Fibroblast of skin of right biceps (primary cell): Measurements from ENCODE around the gene GMPR2.
"Not testable (repeated sequence)": the region's sequence is repeated elsewhere in the genome, so short reads cannot be mapped to it uniquely, and the experiment has no call there.

ENCODE experiments used
- DNase-seq: peaks from one replicate; pipeline ENCODE4 v3.0.0-alpha.2; 2013

GMPR2 gene

DNA sequence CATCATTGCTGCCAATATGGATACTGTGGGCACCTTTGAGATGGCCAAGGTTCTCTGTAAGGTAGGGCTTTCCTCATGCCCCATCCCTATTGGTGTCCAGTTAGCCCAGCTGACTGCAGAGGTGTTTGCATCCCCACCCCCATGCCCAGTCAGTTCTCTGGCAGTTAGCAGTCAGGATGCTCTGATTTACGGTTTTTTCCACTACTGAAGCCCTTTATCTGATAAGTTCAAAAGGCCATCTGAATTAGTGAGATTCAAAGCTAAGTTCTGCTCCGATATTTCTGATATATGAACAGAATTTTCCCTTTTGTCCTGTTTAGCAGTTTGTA, 773 bp downstream of the GMPR2 start:
- DNase-seq = no peak

DNA sequence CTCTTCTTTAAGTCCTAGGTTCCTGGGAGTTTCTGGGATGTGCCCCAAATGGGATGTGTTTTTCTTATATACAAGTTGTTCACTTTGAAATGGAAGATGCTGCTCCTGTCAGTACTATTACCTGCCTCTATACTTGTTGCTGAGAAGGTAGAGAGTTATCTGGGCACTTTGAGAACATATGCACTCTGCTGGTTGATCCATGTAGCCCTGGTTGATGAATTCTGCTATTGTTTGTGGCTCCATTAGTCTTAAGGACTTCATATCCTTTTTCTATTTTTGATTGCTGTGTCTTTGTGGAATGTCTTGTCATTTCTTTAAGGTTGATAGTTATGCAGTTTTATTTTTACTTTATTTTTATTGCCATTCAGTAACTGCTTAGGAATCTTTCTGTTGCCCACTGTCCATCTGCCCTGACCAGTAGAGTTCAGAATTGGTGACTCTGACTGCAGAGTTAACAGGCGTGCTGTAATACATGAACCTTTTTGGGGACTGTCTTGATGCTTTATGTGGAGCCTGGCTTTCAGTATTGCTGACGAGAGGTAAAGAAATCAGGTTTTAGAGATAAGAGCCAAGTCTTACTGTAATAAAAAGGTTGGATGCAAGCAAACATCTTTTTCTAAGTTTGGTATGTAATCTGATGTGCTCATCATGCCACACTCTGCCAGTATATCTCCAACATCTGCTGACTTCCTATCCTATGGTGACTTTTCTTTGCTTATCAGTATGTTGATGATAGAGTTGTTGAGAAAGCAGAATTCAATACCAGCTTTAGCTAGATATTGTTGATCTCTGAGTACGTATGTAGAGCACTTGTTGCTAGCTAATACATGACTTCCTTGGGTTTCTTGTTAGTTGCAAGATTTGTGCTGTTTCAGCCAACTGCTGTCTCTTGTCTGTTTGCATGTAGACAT, 1.6 kb downstream of the GMPR2 start:
- no peak for DNase-seq

DNA sequence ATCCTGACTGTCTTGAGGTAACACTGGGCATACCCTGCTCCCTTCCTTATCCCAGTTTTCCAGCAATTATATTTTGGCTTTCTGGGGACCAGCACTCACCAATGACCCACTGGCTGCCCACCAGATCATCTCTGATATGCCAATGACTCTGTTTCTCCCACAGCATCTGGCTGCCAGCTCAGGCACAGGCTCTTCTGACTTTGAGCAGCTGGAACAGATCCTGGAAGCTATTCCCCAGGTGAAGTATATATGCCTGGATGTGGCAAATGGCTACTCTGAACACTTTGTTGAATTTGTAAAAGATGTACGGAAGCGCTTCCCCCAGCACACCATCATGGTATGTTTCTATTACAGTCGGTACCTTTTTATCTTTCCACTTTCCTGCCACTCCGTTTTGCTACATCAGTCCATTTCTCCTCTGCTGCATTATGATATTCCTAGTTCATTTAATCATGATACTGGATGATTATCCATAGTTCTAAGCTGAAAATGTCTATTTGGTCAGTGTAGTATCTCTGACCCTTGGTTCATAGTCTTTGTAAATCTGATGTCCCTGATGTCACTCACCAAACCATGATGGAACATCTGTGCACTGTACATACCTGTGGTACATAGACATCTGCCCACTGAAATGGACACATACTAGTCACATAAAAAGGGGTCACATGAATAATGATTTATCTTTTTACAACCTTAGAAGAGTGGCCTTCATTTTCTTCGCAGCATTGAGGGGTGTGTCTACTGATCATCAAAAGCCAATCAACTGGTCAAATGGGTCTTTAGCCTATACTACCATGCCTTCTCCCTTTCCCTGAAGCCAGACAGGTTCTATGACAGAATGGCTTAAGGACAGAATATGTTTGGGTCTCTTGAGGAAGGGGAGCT, 3.3 kb downstream of the GMPR2 start:
- no peak for DNase-seq

DNA sequence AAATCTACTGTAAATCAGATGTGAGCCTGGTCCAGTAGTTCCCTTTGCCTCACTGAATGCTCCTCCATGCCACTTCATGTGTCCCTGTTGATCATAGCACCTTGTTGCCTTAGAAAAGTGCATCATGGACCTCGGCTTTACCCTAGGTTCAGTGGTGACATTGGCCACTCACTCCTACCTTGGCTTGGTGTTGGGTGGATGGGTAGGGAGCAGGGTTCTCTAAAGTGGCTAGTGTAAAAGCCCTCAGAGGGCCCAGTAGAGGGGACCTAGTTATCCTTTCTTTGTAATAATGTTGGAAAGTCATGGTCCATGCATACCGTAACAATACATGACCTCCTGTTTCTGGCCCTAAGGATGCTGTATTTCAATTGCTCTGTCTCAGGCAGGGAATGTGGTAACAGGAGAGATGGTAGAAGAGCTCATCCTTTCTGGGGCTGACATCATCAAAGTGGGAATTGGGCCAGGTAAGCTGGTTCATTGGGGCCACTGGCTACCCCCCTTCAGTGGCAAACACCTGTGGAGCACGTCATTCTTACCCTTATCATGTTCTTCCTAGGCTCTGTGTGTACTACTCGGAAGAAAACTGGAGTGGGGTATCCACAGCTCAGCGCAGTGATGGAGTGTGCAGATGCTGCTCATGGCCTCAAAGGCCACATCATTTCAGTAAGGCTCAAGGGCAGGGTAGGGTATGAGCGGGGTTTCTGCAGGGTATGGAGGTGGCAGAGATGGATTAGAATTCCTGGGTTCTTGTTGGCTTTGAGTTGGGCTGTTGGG, 4.1 kb downstream of the GMPR2 start:
- DNase-seq = no peak

DNA sequence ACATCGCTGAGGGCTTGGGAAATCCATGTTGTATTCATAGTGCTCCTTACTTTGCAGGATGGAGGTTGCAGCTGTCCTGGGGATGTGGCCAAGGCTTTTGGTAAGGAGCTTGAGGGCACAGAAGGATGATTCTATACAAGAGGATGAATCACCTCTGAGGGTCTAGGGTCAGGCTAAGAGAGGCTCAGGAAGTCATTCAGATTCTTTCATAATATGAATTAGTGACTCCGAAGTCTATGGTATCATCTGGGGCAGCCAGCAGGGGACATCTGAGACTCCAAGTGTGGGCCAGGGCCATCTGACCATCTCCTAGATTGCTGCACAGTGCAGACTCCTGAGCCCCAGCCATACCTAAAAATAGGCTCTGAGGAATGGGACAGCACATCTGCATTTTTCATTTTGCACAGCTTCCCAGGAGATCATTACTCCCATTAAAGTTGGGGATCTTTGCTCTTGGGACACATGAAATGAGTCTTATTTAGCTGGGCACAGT, 4.8 kb downstream of the GMPR2 start:
- no peak for DNase-seq

DNA sequence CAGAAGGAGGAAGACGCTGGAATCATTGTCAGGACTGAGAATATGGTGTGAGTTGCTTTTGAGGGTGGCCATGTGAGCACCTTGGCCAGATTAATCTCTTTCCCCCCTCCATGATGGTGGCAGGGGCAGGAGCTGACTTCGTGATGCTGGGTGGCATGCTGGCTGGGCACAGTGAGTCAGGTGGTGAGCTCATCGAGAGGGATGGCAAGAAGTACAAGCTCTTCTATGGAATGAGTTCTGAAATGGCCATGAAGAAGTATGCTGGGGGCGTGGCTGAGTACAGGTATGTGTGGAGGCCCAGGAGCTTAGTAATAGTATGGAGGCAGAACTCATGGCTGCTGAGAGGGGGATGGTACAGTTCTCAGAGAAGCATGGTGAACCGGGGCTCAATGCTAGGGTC, 5.4 kb downstream of the GMPR2 start:
- DNase-seq = no peak

DNA sequence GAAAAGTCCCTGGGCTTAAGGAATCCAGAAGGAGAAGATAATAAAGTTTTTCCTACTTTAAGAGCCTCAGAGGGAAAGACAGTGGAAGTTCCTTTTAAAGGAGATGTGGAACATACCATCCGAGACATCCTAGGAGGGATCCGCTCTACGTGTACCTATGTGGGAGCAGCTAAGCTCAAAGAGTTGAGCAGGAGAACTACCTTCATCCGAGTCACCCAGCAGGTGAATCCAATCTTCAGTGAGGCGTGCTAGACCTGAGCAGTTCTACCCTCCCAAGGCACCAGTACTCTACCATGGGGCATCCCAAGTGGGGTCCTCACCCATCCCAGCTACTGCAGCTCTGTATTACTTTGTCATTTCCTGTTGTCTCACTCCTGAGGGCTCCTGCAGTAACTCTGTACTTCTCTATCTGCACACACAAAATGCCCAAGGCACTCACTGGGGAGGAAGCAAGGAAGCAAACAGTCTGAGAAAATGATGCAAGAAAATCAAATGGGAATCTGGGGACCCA, 5.9 kb downstream of the GMPR2 start:
- no peak for DNase-seq

DNA sequence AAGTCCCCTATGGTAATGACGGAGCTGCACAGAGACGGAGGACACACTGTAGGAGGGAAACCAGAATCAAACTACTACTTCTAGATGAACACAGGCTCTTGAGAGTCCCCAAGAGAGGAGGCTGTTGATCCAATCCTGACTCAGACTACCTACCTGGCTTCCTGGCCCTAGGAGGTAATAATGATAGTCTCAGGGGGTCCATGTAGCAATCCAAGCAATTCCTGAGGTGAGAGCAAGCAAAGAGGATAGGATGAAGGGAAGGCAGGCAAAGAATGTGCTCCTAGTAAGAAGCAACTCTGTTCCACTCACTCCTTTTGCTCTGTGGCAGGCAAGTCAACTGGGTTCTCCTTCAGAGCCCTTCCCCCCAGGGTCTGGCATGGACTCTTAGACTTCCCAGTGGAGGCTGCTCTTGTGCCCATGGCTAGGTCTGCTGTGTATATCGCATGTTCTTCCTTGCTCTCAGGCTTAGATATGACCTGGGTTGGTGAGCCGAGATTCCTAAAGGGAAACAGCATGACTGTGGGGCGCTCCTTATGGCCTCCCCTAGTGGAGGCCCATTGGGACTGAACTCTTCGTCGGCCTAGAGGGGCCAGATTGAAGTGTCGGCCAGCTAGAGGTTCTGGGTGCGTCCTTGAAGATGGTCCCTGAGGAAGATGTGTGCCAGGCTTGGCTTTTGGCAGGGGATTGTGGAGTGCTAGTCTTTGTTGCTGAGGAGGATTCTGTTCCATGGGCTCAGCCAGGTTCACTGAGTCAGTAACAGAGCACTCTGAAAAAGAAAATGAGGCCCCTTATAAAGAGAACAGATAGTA, 7.6 kb downstream of the GMPR2 start:
- DNase-seq = no peak

DNA sequence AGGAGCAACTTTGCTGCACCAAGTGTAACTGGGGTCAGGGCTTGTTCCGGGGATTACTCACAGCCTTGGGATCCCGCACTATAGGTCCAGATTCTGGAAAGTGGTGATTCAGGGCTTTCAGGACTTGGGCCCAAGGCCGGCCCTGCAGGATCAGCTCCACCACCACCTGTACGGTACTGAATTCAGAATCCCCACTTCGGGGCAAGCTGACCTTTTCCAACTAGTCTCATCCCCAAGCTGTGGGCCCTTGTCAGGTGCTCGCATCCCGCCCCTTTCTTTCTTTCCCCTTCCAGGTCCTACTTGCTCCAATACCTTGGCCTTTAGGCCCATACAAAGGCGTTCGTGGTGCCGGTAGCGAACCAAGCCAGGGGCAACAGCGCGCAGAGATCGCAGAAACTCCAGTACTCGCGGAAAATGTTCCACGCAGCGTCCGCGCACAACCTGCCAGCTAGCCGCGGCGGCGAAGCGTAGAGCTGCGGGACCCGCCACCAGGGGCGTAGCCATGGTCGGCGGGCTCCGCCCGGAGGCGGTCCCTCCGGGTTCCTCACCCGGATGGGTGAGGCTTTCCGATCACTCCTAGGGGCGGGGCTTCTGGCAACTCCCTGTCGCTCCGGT, 9.2 kb downstream of the GMPR2 start:
- peak; percentile 92 for DNase-seq

DNA sequence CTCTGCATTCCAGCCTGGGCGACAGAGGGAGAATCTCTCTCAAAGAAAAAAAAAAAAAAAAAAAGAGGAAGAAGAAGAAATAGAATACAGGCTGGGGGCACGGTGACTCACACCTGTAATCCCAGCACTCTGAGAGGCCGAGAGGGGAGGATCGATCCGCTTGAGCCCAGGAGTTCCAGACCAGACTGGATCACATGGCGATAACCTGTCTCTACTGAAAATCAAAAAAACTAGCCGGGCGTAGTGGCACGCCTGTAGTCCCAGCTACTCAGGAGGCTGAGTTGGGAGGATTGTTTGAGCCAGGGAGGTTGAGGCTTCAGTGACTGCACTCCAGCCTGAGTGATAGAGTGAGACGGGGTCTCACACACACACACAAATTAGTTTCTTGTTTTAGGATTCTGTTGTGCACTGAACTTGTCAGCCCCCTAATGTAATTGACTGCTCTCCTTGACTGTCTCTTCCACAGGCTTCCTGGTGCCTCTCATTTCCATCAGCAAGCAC, 10.7 kb downstream of the GMPR2 start:
- peak; percentile 50 for DNase-seq

DNA sequence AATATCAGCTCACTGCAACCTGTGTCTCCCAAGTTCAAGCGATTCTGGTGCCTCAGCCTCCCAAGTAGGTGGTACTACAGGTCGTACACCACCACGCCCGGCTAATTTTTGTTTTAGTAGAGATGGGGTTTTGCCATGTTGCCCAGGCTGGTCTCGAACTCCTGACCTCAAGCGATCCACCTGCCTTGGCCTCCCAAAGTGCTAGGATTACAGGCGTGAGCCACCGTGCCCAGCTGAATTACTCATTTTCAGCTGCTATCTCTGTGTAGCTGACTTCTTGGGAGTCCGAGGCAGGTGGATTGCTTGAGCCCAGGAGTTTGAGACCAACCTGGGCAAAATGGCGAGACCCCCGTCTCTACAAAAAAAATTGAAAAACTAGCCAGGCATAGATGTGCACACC, 12.6 kb downstream of the GMPR2 start:
- not testable (repeated sequence) for DNase-seq

DNA sequence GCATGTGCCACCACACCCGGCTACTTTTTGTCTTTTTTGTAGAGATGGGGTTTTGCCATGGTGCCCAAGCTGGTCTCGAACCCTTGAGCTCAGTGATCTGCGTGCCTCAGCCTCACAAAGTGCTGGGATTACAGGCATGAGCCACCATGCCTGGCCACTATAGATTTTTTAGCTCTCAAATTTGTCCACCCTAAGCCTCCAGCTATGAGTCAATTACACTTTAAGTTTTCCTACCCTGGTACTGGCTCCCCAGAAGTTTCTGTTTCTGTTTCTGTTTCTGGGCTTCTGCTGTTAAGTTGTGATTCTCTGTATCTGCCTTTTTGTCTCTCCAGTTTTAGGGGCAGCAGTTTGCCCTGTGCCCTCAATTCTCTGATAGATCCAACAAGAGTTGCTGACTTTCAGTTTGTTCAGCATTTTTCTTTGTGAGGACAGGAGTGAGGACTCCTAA, 14.1 kb downstream of the GMPR2 start:
- no peak for DNase-seq

DNA sequence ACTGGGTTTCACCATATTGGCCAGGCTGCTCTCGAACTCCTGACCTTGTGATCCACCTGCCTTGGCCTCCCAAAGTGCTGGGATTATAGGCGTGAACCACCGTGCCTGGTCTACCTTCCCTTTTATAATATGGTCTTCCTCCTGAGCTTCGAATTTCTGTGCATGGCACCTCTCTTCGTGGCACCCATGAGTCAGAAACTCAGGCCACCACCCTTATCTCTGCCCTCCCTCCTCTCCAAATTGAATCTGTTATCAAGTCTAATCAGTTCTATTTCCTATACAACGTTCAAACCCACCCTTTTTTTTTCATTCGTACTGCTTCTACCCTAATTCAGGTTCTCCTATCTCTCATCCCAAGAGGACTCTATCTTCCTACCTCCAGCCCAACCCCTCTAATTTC, 14.7 kb downstream of the GMPR2 start:
- DNase-seq = no peak

DNA sequence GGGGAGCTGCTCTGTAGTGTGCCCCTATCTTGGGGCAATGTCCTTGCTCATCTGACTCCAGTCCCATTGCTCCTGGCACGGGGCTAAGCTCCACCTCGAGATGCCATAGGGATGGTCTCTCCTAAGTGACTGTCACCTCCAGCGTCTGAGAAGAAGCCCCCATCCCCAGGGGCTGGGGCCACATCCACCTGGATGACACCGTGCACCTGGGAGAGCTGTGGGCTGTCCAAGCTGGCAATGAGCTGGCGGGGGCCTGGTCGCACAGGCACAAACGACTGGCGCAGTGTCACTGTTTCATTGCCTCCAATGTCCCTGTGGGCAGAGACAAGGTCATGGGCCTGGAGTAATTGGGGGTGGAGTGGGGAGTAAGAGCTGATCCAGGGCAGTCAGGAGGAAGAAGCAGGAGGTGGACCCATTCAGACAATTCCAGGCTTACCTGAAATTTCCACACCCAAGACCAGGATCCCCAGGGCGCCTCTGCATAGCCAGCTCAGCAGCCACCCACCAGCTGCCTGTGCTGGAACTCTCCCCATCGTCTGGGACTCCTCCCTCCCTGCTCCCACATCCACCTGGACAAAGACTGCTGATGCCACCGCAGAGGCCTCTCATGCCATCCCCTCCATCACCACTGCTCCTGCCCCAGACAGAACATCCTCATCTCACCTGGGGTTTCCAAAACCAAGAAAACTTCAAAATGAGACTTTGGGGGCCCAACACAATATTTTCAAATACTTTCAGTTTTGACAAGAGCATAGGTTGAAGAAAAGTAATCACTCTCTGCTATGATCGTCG, 16.7 kb downstream of the GMPR2 start:
- no peak for DNase-seq

DNA sequence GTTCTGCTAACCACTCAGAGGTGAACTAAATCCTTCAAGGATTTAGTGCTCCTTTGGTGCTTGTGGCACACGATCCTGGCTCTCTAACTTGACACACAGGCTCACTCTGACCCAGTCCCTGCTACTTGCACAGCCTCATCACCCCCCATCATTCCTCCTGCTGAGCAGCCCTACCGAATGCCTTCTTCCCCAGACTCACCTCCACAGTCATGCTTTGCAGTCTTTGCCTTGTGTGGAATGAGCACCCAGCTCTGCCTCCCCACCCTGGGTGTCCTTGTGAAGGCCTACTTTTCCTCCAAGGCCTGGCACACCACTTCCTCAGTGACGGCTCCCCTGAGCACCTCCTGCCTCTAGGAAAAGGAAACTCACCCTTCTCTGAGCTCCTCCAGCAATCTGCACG, 17.6 kb downstream of the GMPR2 start:
- DNase-seq = no peak

DNA sequence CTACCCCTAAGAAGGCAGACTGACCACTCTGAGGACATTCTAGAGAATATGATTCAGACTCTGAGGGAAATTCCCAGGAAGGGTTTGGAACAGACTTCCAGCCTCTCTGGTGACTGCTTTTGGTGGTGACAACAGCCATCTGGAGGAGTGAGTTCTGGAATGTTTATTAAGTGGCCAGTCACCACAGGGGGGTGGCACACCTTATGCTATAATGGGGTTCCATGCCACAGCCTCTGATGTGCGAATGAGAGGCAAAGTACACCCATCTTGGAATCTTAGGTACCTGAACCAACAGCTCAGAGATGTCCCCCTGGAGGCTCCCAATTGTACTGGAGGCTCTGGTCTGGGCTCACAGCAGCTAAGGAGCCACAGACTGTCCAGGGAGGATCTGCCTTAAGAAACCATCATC, 19.2 kb downstream of the GMPR2 start:
- peak; percentile 24 for DNase-seq

DNA sequence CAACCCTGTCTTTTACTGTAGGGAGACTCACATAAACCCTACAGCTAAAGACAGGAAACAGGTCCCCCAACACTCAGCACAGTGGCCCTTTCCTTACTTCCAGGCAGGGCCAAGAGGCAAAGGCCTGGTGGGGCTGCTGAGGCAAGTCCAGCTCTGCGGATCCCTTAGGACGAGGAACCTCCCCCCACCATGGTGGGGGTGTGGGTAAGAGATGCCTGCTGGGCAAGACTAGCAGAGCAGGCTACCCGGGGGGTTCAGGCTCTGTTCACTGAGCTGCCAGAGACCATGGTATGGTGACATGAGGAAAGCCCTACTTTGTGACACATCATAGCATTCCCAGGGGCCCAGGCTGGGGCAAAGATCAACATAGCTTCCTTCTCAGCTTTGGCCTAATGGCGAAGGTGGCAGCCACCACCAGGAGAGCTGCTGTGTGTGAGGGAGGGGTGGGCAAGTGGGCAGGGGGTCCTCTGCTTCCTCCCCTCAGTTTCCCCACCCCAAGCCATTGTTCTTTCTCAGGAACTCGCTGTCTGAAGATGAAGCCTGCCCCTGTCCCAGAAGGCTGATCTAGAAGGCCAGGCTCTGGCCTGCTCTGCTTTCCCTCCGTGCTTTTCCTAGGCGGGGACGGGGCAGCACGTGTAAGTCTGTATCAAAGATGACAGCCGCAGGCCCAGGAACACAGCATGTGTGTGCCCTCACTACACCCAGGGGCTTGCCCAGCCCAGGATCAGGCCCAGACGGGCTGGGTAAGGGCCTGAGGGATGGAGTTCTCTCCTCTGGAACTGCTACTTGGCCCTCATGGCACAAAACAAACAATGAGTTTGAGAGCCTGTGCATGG, 19.8 kb downstream of the GMPR2 start:
- DNase-seq = no peak

DNA sequence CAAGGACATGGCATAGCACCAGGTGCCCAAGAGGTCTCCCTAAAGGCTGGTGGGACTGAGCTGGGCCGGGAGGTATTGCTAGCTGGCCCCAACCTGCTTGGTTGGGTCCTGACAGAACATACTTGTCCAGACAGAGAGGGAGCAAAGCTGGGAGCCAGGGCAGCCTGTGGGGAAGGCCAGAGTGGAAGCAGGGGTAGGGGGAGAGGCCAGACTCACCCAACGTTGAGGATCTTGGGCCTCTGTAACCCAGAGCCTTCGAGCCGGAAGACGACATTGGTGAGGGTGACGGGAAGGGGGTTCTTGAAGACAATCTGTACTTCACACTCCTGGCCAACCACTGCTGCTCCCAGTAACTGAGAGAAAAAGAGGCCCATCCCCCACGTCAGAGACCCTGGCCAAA, 21.2 kb downstream of the GMPR2 start:
- DNase-seq = no peak

DNA sequence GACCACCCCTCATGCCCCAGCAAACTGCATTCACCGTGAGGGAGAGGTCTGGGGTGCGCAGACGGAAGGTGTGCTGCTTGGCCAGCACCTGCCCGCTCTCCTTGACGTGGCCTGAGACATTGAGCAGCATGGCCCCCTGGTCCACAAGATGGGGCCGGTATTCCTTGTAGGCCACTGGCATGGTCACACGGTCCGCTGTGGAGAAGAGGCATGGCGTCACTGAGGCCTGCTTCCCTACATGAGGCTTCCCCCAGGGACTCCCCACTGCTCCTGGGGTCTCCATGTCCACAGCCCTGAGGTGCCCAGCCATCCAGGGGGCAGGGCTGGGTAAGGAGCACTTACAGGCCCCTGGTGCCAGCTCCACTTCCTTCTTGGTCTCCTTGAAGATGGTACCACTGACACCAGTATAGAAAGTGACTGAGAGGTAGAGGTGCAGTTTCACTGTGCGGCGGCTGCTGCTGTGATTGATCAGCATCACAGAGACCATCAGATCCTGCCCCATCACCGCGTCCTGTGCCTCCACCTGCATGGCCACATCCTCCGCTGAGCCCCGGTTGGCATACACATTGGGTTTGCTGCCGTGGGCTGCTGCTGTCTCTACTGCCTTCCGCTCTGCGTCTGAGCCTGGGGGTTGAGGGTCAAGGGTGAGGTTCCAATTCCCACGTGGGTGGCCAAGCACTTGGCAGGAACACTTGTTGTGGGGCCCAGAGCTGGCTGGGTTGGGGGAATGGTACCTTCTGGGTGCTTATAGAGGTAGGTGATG, 22.1 kb downstream of the GMPR2 start:
- no peak for DNase-seq
